ENCODE data around the gene ARHGEF11. TPM values are rescaled to one million over a fixed set of nuclear protein-coding genes. Genes with fewer than 3 reads are reported as not detected.
A peak's percentile ranks its signal among the peaks of the same experiment; 100 is the strongest.

ARHGEF11 gene
- total RNA-seq, 1 experiment from 2014 or later = 38.1 TPM

DNA sequence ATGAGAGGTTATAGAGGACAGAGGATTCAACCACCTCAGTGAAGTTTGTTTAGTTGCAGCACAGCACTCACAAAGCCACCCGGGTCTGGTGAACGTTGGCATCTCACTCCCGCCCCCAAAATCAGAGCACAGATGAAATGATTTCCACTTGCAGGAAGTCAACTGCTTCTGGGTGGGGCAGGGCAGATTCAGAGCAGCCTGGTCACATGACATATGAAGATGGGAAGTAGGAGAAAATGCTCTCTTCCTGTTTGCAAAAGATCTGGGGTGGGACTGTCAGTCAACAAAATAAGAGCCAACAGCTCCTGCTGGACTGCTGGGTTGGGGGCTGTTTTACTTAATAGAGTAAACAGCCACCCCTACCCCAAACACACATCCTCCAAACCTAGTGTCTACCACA, 81.9 kb downstream of the ARHGEF11 start (continued):
- TF ChIP-seq ZNF425 (CRISPR knock-in tag; conservative IDR thresholded peaks at IDR 0.05) = no peak
- TF ChIP-seq HMGA2 (CRISPR knock-in tag; IDR thresholded peaks at IDR 0.05) = no peak

GRCh38 chr1:156961709-156962108, 83.8 kb downstream of the ARHGEF11 start:
- Mint-ChIP-seq H3K4me1 (no peaks in the 10 kb centered on the region), H3K36me3 (peaks cover 58% of the 10 kb centered on the region), H3K27ac (no peak overlapping the region), H3K27me3 (ENCODE audit: low read depth) (no peaks in the 10 kb centered on the region), H3K9me3 (no peaks in the 10 kb centered on the region), H3K4me3 (no peak overlapping the region)
- ATAC-seq (peak; percentile 70), DNase-seq (ENCODE audit: low spot score) (no peak)
- TF ChIP-seq PRRX2 (CRISPR knock-in tag; IDR thresholded peaks at IDR 0.05) (no peak), HMGA2 (CRISPR knock-in tag; IDR thresholded peaks at IDR 0.05) (no peak), CTCF (IDR thresholded peaks at IDR 0.05) (no peak), ETV6 (CRISPR knock-in tag; IDR thresholded peaks at IDR 0.05) (no peak)
- TF ChIP-seq, protein P1, sequence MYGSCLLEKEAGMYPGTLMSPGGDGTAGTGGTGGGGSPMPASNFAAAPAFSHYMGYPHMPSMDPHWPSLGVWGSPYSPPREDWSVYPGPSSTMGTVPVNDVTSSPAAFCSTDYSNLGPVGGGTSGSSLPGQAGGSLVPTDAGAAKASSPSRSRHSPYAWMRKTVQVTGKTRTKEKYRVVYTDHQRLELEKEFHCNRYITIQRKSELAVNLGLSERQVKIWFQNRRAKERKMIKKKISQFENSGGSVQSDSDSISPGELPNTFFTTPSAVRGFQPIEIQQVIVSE (CRISPR knock-in tag; IDR thresholded peaks at IDR 0.05; ENCODE audit: borderline replicate concordance) = no peak
- POLR2A ChIA-PET = no interaction called here
- CTCF ChIA-PET = interaction anchor here (0.6 to 3.2 kb wide), 5 partner anchors 8 to 113 kb away, joined by 3 to 16 read pairs (median 4); no protein-coding TSS in a partner anchor

GRCh38 chr1:156959925-156960324, 85.6 kb downstream of the ARHGEF11 start:
- no peaks in the 10 kb centered on the region for H3K27me3 Mint-ChIP-seq (ENCODE audit: low read depth)
- TF ChIP-seq, protein P2, sequence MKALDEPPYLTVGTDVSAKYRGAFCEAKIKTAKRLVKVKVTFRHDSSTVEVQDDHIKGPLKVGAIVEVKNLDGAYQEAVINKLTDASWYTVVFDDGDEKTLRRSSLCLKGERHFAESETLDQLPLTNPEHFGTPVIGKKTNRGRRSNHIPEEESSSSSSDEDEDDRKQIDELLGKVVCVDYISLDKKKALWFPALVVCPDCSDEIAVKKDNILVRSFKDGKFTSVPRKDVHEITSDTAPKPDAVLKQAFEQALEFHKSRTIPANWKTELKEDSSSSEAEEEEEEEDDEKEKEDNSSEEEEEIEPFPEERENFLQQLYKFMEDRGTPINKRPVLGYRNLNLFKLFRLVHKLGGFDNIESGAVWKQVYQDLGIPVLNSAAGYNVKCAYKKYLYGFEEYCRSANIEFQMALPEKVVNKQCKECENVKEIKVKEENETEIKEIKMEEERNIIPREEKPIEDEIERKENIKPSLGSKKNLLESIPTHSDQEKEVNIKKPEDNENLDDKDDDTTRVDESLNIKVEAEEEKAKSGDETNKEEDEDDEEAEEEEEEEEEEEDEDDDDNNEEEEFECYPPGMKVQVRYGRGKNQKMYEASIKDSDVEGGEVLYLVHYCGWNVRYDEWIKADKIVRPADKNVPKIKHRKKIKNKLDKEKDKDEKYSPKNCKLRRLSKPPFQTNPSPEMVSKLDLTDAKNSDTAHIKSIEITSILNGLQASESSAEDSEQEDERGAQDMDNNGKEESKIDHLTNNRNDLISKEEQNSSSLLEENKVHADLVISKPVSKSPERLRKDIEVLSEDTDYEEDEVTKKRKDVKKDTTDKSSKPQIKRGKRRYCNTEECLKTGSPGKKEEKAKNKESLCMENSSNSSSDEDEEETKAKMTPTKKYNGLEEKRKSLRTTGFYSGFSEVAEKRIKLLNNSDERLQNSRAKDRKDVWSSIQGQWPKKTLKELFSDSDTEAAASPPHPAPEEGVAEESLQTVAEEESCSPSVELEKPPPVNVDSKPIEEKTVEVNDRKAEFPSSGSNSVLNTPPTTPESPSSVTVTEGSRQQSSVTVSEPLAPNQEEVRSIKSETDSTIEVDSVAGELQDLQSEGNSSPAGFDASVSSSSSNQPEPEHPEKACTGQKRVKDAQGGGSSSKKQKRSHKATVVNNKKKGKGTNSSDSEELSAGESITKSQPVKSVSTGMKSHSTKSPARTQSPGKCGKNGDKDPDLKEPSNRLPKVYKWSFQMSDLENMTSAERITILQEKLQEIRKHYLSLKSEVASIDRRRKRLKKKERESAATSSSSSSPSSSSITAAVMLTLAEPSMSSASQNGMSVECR (CRISPR knock-in tag; IDR thresholded peaks at IDR 0.05; ENCODE audit: borderline replicate concordance) = no peak
- TF ChIP-seq ZNF396 (CRISPR knock-in tag; IDR thresholded peaks at IDR 0.05; ENCODE audit: borderline replicate concordance) (no peak), NFYB (CRISPR knock-in tag; conservative IDR thresholded peaks at IDR 0.05; ENCODE audit: low read depth) (no peak), MAX (CRISPR knock-in tag; IDR thresholded peaks at IDR 0.05) (no peak), ZMAT4 (CRISPR knock-in tag; IDR thresholded peaks at IDR 0.05) (no peak)
- CTCF ChIA-PET = interaction anchor here (3.2 kb wide), 1 partner anchor 11 kb away, joined by 16 read pairs; no protein-coding TSS in a partner anchor
- DNase-seq (ENCODE audit: low spot score) (no peak), ATAC-seq (no peak)
- no peak overlapping the region for H3K27ac Mint-ChIP-seq
- H3K36me3 Mint-ChIP-seq = peaks cover 70% of the 10 kb centered on the region
- POLR2A ChIA-PET = no interaction called here
- H3K9me3 Mint-ChIP-seq = no peaks in the 10 kb centered on the region
- H3K4me3 Mint-ChIP-seq = no peak overlapping the region
- H3K4me1 Mint-ChIP-seq = no peaks in the 10 kb centered on the region
